Measurements from ENCODE around the gene CRACR2B. TPM values are rescaled to one million over a fixed set of nuclear protein-coding genes. Genes with fewer than 3 reads are reported as not detected.
A peak's percentile ranks its signal among the peaks of the same experiment; 100 is the strongest.

The CRACR2B gene
- total RNA-seq, 1 experiment from 2014 or later = 17.5 TPM

- TF ChIP-seq CTCF (conservative IDR thresholded peaks at IDR 0.05) (no peak), EZH2 (IDR thresholded peaks at IDR 0.05; ENCODE audit: low read depth) (no peak)
- Histone ChIP-seq H3K4me2 (peak overlapping the region; percentile 90), H2AFZ (no peak overlapping the region), H4K20me1 (ENCODE audit: insufficient read depth) (peaks cover 26% of the 10 kb centered on the region), H3K27me3 (ENCODE audit: insufficient read depth, low read depth) (no peaks in the 10 kb centered on the region), H3K9me3 (ENCODE audit: insufficient read depth, low read depth) (no peaks in the 10 kb centered on the region), H3K27ac (peak overlapping the region; percentile 61), H3K9me2 (ENCODE audit: insufficient read depth) (no peaks in the 10 kb centered on the region), H3K36me3 (ENCODE audit: low read depth) (no peaks in the 10 kb centered on the region), H3K79me2 (ENCODE audit: low read depth) (peaks cover 19% of the 10 kb centered on the region), H3F3A (ENCODE audit: insufficient read depth, low read depth) (peaks cover 30% of the 10 kb centered on the region; the same call in 1 of the 2 replicates), H3K4me3 (peak overlapping the region; percentile 84), H3K4me1 (replicated peaks; ENCODE audit: insufficient read depth) (peaks cover 23% of the 10 kb centered on the region)
- DNase-seq = peak; percentile 79 to 81
- no TSS peak for BruUV-seq (replicated peaks)
- ChIA-PET CTCF (no interaction called here), POLR2A (ENCODE audit: unreplicated experiment) (interaction anchor here (0.7 kb wide), 1 partner anchor 24 kb away, joined by 4 read pairs; no protein-coding TSS in a partner anchor)
- intact Hi-C loops (cut with micrococcal nuclease; ENCODE audit: unreplicated experiment) = no loop called here
Observed at GRCh38 chr11:820655-821511, 6.8 kb upstream of the CRACR2B start.

GRCh38 chr11:821512-822371 is 6.0 kb upstream of the CRACR2B start:
- no peak for TF ChIP-seq EZH2 (IDR thresholded peaks at IDR 0.05; ENCODE audit: low read depth)
- no peak for TF ChIP-seq CTCF (conservative IDR thresholded peaks at IDR 0.05)
- no TSS peak for BruUV-seq (replicated peaks)
- no peaks in the 10 kb centered on the region for H3K9me2 ChIP-seq (ENCODE audit: insufficient read depth)
- no peak overlapping the region for H3K27ac ChIP-seq
- intact Hi-C loops (cut with micrococcal nuclease; ENCODE audit: unreplicated experiment) = no loop called here
- H3F3A ChIP-seq (ENCODE audit: insufficient read depth, low read depth) = peaks cover 30% of the 10 kb centered on the region; the same call in 1 of the 2 replicates
- peaks cover 31% of the 10 kb centered on the region for H3K4me1 ChIP-seq (replicated peaks; ENCODE audit: insufficient read depth)
- peaks cover 26% of the 10 kb centered on the region for H4K20me1 ChIP-seq (ENCODE audit: insufficient read depth)
- peaks cover 19% of the 10 kb centered on the region for H3K79me2 ChIP-seq (ENCODE audit: low read depth)
- POLR2A ChIA-PET (ENCODE audit: unreplicated experiment) = interaction anchor here (0.7 kb wide), 1 partner anchor 13 kb away, joined by 13 read pairs; no protein-coding TSS in a partner anchor
- peak overlapping the region; percentile 84; the same call in 1 of the 2 replicates for H3K4me3 ChIP-seq
- H3K36me3 ChIP-seq (ENCODE audit: low read depth) = no peaks in the 10 kb centered on the region
- no peak overlapping the region for H2AFZ ChIP-seq
- no peaks in the 10 kb centered on the region for H3K9me3 ChIP-seq (ENCODE audit: insufficient read depth, low read depth)
- CTCF ChIA-PET = no interaction called here
- DNase-seq = peak in 1 of 2 experiments; percentile 30
- H3K4me2 ChIP-seq = peak overlapping the region; percentile 90
- H3K27me3 ChIP-seq (ENCODE audit: insufficient read depth, low read depth) = no peaks in the 10 kb centered on the region
